ENCODE results near the gene MBLAC1. TPM values are rescaled to one million over a fixed set of nuclear protein-coding genes. Genes with fewer than 3 reads are reported as not detected.

Gene MBLAC1
- total RNA-seq, 1 donor from 2014 or later, result 3.7 TPM

DNA sequence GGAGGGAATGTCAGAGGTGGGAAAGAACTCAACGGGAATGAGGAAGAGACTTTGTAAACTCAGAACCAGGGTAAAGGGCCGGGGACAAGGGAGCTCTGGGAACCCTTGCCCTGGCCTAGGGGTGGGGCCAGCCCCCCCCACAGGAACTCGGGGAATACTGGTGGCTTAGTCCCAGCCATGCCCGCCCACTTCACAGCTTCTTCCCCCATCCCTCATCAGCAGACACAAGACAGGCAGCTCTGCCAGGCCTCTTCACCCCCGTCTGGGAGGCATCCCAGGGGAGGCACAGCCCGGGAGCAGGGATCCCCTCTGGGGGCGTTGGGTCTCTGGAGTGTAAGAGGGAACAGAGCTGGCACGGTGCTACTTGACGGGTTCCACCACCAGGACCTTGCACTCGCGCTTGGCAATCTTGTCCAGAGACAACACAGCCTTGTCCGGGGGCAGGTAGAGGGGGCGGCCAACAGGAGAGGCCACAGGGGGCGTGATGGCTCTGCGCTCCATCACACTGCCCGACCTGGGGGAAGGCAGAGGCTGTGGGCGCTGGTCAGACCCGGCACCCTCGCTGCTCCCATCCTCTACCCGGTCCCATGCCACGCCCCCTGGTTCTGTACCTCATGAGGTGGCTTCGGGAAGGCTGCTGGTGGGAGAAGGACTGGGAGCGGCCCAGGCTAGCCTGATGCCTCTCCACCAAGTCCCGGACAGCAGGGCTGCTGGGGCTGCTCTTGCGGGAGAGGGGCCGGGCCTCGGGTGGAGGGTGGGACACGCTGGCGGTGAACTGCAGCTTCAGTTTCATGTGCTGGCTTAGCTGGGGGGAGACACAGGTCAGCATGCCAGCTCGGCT lies 28.1 kb downstream of the MBLAC1 start:
- DNase-seq, result no peak

DNA sequence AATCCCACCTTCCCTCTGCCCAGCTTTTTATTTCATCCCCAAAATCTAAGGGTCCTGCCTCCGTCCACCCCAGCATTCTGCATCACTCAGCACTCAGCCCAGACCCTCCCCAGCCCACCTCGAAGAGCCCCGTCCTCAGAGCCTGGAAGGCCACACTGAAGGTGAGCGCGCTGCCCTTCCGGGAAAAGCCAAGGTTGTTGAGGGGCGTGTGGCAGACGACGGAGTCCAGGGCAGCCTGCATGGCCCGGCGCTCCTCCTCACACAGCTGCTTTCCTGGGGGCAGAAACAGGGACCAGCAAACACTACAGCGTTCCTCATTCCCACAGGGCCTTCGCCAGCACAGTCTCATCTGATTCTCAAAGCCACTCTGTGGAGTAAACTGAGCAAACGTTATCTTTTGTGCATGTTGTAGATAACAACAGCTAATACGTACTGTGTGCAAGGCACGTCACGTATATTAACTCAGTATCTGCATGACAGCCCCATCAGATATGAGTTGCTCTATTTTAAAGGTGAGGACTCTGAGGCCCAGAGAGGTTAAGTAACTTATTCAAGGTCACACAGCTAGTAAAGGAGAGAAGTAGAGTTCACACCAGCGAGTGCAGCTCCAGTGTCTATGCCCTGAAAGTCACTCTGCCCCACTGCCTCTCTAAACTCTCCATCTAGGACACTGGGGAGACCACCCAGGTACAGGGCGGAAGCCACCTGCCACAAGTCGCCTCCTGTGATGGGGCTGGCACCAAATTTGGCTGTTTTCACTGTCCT lies 29.0 kb downstream of the MBLAC1 start:
- DNase-seq, result no peak

DNA sequence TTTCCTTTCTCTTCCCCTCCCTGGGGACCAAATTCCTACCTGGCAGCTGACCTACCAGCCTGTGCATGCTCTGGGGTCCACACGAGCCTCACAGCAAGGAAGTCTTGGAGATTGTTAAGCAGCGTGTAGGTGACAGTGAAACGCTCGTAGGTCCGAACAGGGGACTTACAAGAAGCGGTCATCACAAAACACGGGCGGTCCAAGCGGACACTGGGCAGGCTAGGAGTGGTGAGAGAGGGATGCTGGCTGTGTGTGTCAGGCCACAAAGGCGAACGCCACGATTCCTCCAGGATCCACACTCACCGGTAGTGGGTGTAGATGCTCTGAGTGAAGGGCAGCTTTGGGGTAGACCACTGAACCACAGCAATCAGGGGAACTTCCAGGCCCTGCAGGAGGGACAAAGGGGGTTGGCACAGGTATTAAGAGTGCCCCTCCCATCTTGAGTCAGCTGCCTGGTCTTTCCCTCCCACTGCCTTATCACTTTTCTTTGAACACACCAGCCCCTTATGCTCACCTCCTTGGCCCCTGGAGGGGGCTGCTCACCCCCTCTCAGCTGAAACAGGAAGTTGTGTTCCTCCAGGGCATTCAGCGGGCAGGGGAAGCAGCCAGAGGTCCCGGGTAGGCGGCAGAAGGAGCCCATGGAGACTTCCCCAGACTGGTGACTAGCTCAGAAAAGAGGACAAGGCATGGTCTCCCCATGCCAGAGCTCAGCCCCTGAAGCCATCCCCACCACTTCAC lies 29.7 kb downstream of the MBLAC1 start:
- DNase-seq, result no peak

DNA sequence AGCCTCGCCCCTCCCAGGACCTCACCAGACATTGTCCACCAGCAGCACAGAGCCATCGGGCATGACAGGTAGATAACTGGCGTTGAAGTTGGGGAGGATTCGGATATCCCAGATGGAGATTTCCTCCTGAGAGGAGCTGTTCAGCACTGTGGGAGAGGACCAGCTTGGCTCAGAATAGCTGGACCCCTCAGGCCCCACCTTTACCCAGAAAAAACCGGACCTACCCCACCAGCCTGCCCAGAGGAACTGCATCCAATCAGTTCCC lies 30.2 kb downstream of the MBLAC1 start:
- DNase-seq, result no peak

DNA sequence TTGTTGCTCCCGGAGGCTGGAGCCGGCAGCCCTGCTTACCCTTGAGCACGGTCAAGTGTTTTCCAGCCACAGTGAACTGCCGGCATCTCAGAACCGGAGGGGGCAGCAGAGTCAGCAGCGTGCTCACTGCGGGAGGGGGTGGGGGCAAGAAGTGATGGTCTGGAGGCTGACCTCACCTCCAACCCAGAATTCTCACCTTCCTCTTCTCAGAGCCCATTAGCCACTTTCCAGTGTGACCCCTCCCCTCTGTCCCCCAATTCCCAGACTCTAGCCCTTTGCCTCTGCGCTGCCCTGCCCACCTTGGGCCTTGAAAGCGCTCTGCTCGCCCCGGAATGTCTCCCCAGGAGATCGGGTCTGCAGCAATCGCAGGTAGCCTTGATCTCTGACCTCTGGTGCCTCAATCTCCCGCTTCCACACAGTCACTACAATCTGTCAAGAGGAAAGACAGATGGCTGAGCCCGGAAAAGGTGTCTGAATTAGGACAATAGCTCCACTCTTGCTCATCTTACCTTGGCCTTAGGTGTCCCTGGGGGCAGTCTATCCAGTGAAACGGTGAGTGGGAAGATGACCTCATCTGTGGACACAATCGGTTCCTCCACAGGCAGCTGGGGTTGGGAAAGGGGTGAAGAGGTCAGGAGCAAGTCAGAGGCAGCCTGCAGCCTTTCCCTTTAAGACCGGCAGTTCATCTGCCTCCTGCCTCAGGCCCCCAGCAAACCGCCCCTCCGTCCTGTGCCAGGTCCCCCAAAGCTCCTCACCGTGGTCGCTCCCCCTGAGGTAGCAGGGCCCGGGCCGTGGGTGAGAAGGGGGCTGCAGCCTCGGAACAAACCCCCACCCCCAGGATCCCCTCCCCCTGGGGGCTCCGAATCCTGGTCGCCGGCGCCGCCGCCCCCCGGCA lies 30.8 kb downstream of the MBLAC1 start:
- peak; percentile 68 for DNase-seq

DNA sequence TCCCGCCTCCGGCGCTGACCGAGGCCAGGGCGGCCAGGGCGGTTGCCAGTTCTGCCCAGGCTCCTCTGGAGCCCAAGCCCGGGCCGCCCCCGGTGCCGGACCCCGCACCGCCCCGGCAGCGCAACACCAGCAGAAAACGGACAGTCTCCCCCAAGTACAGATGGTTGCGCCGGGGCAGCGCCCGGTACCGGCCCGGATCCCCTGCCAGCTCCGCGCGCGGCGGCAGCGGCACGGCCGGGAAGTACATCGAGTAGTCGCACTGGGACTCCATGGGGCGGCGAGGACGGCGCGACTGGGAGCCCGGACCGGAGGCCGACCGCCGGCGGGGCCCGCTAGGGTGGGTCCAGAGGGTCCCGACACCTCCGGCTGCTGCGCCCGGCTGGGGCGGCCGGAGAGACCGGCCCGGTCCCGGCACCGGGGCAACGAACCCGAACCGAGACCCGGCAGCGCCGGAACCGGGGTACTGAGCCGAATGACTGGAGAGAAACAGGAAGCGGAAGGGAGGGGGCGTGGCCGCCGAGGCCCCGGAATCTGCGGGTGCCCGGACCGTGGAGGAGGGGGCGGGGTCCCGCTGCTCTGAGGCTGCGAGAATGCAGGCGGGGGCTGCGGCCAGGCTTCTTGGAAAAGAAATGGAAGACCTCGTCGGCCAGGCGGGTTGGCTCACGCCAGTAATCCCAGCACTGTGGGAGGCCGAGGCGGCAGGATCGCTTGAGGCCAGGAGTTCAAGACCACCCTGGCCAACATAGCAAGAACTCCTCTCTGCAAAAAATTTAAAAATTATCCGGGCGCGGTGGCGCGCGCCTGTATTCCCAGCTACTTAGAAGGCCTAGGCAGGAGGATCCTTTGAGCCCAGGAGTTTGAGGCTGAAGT lies 31.7 kb downstream of the MBLAC1 start, which contains the start of gene TRAPPC14:
Gene TRAPPC14 (minus strand): TSS at position 495 of the 870 bp plus-strand sequence. CDS start 224 bp downstream, at position 271.
- DNase-seq, result peak; percentile 71

DNA sequence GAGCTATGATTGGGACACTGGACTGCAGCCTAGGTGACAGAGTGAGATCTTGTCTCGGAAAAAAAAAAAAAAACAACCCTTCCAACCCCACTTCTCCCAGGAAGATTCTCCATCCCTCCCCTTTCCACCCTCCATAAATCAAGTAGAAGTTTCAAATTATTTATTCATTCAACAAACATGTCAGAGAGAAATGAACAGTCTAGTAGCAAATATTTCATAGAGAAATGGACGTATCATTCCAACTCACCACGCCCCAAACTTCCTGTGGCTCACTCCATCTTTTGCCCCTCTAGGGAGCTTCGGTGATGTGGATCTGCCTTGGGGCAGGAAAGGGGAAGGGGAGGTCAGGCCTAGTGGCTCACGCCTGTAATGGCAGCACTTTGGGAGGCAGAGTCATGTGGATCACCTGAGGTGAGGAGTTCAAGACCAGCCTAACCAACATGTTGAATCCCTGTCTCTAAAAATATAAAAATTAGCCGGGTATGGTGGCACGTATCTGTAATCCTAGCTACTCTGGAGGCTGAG lies 32.4 kb downstream of the MBLAC1 start:
- no peak for DNase-seq

DNA sequence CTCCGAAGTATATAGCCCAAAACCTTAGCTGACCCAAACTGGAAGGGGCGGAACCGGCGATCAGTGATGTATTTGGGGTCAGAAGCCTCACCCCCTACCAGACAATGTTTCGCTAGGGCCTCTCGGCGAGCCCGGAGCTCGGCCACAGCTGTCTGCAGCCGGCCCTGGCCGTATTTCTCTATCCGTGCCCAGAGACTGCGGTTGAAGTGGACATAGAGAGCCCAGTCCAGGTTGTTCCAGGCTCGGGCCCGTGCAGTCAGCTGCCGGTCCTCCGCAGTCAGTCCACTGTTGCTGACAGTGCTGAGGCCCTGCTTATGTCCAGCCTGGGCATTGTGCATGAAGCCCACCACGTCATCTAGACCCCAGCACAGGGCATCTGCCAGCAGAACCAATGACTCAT lies 33.3 kb downstream of the MBLAC1 start:
- no peak for DNase-seq

DNA sequence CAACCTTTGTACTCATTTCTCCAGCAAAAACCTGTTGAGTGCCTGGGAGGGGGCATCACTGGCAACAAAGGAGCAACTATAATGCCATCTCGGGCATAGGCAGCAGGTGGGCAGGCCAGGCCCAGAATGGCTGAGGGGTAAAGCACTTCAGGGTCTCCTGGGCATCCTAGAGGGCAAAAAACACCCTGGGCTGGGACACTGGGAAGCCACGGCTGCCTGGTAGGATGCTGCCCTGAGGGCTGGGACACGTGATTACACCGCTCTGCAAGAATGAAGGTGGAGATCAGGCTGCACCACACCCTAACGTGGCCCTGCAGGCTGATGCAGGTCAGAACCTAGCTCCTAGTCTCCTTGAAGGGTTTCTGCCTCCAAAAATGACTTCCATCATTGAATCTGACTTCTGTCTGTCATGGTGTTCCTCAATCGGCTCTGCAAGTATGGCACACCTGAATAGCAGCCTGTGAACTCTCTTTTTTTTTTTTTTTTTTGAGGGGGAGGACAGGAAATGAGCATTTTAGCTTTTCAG lies 36.3 kb downstream of the MBLAC1 start:
- DNase-seq, result no peak

DNA sequence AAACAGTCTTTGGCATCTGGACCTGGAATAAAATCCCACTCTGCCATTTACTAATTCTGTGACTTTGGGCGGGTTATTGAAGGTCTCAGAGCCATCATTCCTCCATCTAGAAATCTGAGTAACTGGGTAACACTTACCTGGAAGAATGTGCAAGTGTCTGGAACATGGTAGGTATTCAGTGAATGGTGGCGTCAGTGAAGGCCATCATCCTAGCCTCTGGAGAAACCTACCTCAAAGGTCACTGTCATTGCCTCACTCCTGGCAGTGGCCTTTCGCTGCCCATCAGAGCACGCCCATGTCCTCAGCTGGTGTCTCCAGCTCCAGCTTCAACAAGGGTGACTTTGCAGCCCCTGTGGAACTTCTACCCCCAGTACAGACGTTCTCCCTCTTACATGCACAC lies 37.1 kb downstream of the MBLAC1 start:
- DNase-seq, result no peak

DNA sequence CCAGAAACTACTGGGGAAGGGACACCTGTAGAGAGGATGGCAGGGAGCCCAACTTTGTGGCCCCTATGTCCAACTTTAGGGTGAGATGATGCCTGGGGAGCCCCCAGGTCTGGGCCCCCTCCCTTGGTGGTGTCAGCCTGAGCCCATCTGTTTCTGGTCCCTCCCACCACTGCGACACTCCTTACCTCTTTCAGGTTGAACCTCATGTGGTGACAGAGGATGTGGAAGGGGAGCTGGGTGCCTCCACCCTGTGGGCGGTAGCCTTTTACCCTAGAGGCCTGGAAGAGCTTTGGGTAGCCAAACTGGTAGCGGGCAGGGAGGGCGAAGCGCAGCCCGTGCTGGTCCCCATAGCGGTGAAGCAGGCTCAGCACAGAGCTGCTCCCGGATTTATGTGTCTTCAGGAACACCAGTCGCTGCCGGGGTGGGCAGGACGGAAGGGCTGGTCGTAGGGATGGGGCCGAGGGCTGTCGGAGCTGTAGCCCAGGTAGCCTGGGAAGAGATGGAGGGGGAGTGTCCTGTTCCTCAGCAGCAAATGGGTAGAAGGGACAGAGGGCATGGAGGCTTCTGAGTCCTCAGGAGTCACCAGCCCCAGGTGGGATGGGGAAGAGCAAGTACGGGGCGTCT lies 39.7 kb downstream of the MBLAC1 start:
- DNase-seq, result no peak

DNA sequence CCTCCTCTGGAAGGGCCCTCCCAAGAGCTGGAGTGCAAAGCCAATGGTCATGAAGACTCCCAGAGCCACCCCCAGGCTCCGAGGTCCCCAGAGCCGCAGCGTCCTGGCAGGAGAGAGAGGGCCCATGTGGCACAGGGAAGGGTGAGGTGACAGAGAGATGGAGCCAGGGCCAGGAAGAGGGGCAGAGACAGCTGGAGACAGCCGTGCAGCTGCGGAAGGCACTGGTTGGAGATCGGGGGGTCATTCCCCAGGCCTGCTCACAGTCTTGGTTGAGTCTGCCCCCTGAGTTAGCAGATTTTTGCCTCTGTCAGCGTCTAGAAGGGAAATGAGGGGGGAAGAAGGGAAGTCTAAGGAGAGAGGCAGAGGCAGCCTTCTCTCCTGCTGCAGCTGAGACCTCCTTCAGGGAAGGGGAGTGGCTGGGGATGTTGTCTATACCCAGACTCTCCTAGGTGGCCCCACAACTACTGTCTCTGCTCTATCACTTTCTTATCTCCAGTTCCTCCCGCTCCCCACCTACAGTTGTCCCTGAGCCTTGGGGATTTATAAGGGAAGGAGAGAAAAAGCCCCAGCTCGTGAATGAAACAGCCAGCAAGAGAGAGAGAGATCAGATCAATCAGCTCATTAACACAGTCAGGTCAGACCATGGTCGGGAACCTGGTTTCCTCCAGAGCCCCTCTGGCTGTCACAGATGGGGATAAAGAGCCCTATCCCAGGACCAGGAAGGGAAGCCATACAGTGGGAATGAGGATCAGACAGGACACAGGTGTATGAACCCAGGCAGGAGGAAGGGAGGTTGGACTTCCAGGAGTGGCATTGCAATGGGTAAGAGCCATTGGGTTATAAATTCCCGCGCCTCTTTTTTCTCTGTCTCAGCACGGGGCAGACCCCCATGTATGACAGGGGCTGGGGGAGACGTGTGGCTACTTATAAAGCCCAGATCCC lies 40.5 kb downstream of the MBLAC1 start:
- DNase-seq, result no peak

DNA sequence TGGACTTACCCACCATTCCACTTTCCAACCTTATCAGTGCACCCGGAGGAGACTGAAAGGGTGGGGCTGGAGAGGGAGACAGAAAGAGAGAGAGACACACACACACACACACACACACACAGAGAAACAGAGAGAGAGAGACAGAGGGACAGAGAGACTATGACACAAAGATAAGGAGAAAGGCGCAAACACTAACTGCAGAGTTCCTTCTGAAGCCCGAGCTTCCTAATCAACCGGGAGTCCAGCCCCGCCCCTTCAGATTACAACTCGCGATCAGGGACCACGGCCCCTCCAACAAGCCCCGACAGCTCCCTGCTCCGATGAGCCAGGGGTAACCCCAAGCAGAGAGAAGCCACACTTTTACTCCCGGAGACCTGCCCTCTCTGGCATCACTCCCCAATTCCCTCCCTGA lies 41.2 kb downstream of the MBLAC1 start:
- DNase-seq, result no peak

DNA sequence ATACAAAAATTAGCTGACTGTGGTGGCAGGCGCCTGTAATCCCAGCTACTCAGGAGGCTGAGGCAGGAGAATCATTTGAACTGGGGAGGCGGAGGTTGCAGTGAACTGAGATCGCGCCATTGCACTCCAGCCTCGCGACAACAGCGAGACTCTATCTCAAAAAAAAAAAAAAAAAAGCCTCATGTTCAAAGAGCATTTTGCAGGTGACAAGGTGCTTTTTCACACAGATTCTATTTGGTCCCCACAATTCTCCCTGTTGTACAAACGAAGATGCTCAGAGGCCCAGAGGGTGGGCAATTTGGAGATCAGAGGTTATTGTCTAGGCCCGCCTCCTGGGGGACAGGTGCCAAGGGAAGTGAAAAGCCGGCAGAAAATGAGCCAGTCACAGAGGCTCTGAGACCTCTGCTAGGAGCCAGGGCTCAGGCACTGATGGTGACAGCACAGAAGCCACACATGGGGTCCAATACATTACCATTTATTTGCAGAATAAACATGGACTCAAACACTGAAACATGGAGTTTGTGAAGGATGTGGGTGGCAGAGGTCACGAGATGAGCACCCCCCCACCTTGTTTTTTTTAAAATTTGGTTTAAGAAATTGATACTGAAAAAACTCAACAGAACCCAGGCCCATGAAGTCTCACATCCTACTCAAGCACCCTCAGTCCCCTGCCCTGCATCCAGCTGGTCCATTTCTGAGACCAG lies 42.5 kb downstream of the MBLAC1 start:
- DNase-seq, result no peak

DNA sequence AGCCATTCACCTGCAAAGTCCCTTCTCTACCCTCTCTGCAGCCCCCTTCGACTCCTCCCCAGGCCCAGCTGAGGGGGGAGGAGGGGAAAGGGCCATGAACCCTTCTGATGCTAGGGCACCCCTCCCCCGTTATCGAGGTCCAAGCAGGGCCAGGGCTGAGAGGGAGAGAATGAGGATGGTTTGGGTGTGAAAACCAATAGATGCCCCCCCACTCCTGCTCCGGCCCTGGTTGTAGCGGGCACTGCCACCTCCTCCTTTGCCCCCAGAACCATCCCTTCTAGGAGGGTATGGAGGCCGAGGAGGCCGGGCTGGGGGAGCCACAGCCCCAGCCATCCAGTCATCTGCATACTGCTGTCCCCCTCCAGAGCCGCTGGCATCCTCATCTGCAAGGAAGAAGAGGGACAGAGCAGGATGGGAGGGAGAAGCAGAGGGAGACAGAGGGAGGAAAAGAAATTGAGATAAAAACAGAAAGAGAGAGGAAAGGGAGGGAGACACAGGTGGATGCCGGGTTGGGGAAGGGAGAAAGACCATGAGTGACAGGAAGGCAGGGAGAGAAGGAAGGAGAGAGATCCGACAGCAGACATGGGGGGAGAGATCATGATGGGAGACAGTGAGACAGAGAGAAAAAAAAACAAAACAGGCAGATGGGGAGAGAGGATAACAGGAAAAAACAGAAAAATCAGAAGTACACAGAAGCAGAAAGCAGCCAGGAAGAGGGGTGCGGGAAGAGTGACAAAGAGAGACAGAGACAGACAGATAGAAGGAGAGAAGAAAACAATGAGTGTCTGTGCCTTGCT lies 43.5 kb downstream of the MBLAC1 start:
- DNase-seq, result no peak

DNA sequence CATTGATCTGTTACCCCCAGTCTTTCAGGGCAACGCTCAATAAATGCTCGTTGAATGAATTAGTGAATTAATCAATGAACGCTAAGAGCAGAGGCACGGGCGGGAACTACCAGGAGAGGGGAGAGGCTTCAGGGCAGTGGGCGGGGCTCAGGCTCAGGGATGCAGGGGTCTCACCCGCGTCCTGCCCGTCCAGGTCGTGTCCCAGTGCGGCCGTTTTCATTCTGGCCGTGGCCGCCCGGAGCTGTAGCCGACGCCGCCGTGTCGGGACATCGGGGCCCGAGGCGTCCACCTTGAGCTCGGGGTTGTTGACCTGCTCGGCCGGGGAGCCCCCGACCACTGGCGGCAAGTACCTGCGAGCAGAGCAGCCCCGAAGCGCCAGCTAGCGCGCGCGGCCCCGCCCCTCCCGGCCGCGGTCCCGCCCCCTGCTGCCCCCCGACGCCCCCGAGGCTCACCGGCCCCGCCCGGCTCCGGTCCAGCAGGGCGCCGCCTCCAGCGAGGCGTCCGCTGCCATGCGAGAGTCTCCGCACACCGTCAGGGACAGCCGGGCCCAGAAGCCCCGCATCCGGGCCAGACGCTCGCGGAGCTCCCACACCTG lies 44.4 kb downstream of the MBLAC1 start:
- DNase-seq, result no peak

DNA sequence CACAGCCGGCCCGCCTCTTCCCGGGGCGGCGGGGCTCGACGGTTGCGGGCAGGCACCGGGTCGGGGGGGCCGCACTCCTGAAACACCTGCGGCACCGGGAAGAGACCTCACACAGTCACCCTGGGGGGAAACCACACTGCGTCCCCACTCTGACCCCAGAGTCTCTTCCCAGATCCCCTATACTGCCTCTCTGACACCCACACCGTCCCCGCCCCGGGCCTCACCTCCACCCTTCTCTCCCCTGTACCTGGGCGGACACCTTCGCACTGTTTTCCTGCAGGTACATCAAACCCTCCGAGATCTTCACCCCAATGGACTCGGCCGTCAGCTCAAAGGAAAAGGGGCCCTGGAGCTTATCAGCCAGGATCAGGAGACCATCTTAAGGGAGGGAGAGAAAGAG lies 45.1 kb downstream of the MBLAC1 start:
- no peak for DNase-seq

All from dermis blood vessel endothelial cell (primary cell).